Measurements from ENCODE around the gene MAP7D3. TPM values are rescaled to one million over a fixed set of nuclear protein-coding genes. Genes with fewer than 3 reads are reported as not detected.
A peak's percentile ranks its signal among the peaks of the same experiment; 100 is the strongest.

The MAP7D3 gene
- polyA plus RNA-seq, 1 experiment, result 15.7 TPM

- ChIA-PET POLR2A (no interaction called here), CTCF (interaction anchor here (1.9 to 3.4 kb wide), 3 partner anchors 40 to 182 kb away, joined by 5 to 16 read pairs (median 13); no protein-coding TSS in a partner anchor)
Observed at GRCh38 chrX:136210806-136211205, 40.4 kb downstream of the MAP7D3 start.

DNA sequence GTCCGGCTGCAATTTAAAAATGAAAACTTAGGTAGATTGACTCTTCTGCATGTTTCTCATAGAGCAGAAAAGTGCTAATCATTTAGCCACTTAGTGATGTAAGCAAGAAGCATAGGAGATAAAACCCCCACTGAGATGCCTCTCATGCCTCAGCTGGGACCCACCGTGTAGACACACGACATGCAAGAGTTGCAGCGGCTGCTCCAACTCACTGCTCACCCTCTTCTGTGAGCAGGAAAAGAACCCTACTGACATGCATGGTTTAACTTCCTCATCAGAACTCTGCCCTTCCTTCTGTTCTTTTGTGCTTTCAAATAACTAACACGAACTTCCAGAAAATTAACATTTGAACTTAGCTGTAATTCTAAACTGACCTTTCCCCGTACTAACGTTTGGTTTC, 41.0 kb downstream of the MAP7D3 start:
- peaks cover 21% of the 10 kb centered on the region for H3K36me3 ChIP-seq (ENCODE audit: control insufficient read depth, insufficient read depth, low read length)
- TF ChIP-seq CTCF (IDR thresholded peaks at IDR 0.05; ENCODE audit: insufficient read depth, low read depth, low read length), result no peak
- no peak overlapping the region for H3K4me3 ChIP-seq (ENCODE audit: low read depth, low read length)
- POLR2A ChIA-PET, result no interaction called here
- DNase-seq (ENCODE audit: low read depth), result no peak
- no peaks in the 10 kb centered on the region for H3K27me3 ChIP-seq (ENCODE audit: control insufficient read depth, insufficient read depth, low read length)
- CTCF ChIA-PET, result interaction anchor here (1.0 to 3.4 kb wide), 5 partner anchors 37 to 181 kb away, joined by 3 to 16 read pairs (median 6); no protein-coding TSS in a partner anchor

More at GRCh38 chrX:136210806-136211205, 40.4 kb downstream of the MAP7D3 start:
- peaks cover 21% of the 10 kb centered on the region for H3K36me3 ChIP-seq (ENCODE audit: control insufficient read depth, insufficient read depth, low read length)
- DNase-seq (ENCODE audit: low read depth), result no peak
- H3K4me3 ChIP-seq (ENCODE audit: low read depth, low read length), result no peak overlapping the region
- TF ChIP-seq CTCF (IDR thresholded peaks at IDR 0.05; ENCODE audit: insufficient read depth, low read depth, low read length), result no peak
- H3K27me3 ChIP-seq (ENCODE audit: control insufficient read depth, insufficient read depth, low read length), result no peaks in the 10 kb centered on the region

DNA sequence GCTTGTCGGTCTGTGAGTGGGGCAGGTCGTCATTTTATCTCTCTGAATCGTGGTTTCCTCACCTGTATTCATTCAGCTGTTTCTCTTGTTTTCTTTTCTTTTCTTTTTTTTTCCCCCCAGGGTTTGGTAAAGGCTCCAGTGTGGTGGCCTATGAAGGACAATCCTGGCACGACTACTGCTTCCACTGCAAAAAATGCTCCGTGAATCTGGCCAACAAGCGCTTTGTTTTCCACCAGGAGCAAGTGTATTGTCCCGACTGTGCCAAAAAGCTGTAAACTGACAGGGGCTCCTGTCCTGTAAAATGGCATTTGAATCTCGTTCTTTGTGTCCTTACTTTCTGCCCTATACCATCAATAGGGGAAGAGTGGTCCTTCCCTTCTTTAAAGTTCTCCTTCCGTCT, 41.4 kb downstream of the MAP7D3 start:
- H3K4me3 ChIP-seq (ENCODE audit: low read depth, low read length), result no peak overlapping the region
- peaks cover 21% of the 10 kb centered on the region for H3K36me3 ChIP-seq (ENCODE audit: control insufficient read depth, insufficient read depth, low read length)
- CTCF ChIA-PET, result interaction anchor here (1.0 to 3.4 kb wide), 7 partner anchors 32 to 181 kb away, joined by 3 to 16 read pairs (median 6); no protein-coding TSS in a partner anchor
- no peak for DNase-seq (ENCODE audit: low read depth)
- POLR2A ChIA-PET, result no interaction called here
- no peak for TF ChIP-seq CTCF (IDR thresholded peaks at IDR 0.05; ENCODE audit: insufficient read depth, low read depth, low read length)
- no peaks in the 10 kb centered on the region for H3K27me3 ChIP-seq (ENCODE audit: control insufficient read depth, insufficient read depth, low read length)

DNA sequence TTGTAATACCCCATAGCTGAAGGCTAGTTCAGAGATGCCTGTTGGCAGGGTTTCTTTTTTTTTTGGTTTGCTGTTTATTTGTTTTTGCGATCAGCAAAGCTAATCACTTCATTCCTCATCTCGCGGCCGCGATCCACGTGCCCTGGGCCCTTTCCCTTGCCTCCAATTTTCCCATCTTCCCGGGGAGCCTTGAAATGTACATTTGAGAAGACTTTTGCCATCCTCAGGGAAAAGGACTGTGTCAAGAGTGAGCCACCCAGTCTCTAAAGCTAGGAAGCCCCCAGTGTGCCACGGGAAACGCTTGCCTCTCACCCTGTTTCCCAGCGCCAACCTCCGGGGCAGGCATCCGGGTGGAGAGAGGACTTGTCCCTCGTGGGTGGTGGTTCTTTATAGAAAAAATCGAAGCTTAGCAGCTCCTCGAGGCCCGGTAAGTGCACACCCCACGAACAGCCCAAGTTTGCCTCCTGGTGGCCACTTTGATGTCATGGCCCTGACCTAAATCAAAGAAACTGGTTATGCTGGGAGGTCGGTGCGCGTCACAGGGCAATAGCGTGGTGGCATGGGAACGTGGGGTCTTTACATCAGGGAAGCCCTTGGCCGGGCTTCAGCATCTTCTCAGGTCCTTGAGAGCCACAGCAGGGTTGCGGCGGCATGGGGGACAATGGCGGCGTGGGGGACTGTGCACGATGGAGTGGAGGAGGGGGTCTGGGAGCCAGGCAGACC, 42.0 kb downstream of the MAP7D3 start:
- peak; percentile 51 for TF ChIP-seq CTCF (IDR thresholded peaks at IDR 0.05; ENCODE audit: insufficient read depth, low read depth, low read length)
- POLR2A ChIA-PET, result no interaction called here
- no peak for DNase-seq (ENCODE audit: low read depth)

GRCh38 chrX:136207546-136207945, 43.7 kb downstream of the MAP7D3 start:
- H3K36me3 ChIP-seq (ENCODE audit: control insufficient read depth, insufficient read depth, low read length), result peaks cover 21% of the 10 kb centered on the region
- ChIA-PET POLR2A (no interaction called here), CTCF (interaction anchor here (2.3 kb wide), 1 partner anchor 42 kb away, joined by 8 read pairs; no protein-coding TSS in a partner anchor)
- no peak overlapping the region for H3K4me3 ChIP-seq (ENCODE audit: low read depth, low read length)
- H3K27me3 ChIP-seq (ENCODE audit: control insufficient read depth, insufficient read depth, low read length), result no peaks in the 10 kb centered on the region
- no peak for TF ChIP-seq CTCF (IDR thresholded peaks at IDR 0.05; ENCODE audit: insufficient read depth, low read depth, low read length)
- no peak for DNase-seq (ENCODE audit: low read depth)

More for the DNA sequence above, 42.0 kb downstream of the MAP7D3 start:
- no peaks in the 10 kb centered on the region for H3K27me3 ChIP-seq (ENCODE audit: control insufficient read depth, insufficient read depth, low read length)
- CTCF ChIA-PET, result interaction anchor here (1.0 to 3.4 kb wide), 7 partner anchors 31 to 180 kb away, joined by 3 to 16 read pairs (median 6); no protein-coding TSS in a partner anchor
- no peak overlapping the region for H3K4me3 ChIP-seq (ENCODE audit: low read depth, low read length)
- peaks cover 21% of the 10 kb centered on the region for H3K36me3 ChIP-seq (ENCODE audit: control insufficient read depth, insufficient read depth, low read length)
